K562 treated with DMSO at 1 percent for 12 hours (cell line): ENCODE results near the gene IL22RA2. TPM values are rescaled to one million over a fixed set of nuclear protein-coding genes. Genes with fewer than 3 reads are reported as not detected.

Source experiments
- total RNA-seq: library from RNA; unstranded; fragments of 300-600 nt; gene quantifications from 2 replicates; pipeline ENCODE4 v1.2.3, GENCODE V29; 2022; ENCODE audit not compliant: insufficient read depth

IL22RA2 gene
- not detected in 2 replicates for total RNA-seq

GRCh38 chr6:137173501-137173900, at the start of gene IL22RA2:
TSS of gene IL22RA2 (minus strand) at chr6:137173644. CDS start at chr6:137161749, 11,895 bp downstream.

DNA sequence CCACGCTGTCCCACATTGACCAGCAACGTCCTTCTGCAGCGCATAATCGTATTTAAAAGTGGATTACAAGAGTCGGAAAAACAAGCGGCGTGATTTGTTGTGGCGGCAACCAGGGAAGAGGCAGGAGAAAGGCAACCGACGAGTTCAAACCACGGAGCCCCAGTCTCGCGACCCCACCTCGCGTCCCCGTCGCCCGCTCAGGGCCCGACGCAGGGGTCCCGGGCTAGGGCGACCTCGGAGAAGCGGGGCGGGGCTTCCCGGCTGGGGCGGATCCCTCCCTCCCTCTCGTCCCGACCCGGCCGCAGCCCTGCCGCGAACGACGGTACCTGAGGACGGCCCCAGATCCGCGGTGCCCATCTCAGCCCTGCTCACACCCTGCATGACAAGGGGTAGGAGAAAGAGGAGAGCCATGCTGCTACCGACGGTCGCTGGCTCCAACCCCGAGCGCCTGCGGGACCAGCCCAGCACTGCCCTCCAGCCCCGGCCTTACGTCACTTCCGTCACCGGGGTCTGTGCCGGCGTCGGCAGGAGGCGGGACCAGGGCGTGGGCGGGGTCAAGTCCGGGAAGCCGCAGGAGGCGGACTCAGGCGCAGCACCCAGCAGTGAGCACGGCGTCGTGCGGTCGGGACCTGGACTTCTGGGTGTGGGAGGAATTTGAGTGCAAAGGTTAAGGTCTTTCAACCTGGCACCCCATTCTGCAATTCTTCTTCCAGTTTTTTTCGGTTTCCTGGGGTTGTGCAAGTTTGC, 45.6 kb upstream of the IL22RA2 start, which contains the start of gene IFNGR1:
IFNGR1 (minus strand) TSS at position 469 of the 747 bp plus-strand sequence; CDS start at position 411, 58 bp downstream.

Other genes starting within 250 kb of the IL22RA2 start
- gene IL20RA, start 128.7 kb downstream of the IL22RA2 start, total RNA-seq: not detected in 2 replicates
- gene IFNGR1, start 45.7 kb upstream of the IL22RA2 start, total RNA-seq: 17.3 and 38.3 TPM in 2 replicates